Stimulated activated CD4-positive, alpha-beta T cell treated with anti-CD3 and anti-CD28 coated beads, Interleukin-2, amount 100 ng/mL, for 4 hours (primary cell): ENCODE measurements around the gene OR9A4.

Experiments
- DNase-seq: peaks from one replicate; pipeline ENCODE4 v3.0.0-alpha.2; 2020; ENCODE audit warnings: low read depth

The OR9A4 gene

GRCh38 chr7:141949021-141949420, 32.8 kb downstream of the OR9A4 start:
- DNase-seq = no peak

- DNase-seq = no peak
These were observed 33.3 kb downstream of the OR9A4 start for GRCh38 chr7:141949451-141949850.

GRCh38 chr7:141949911-141950310, 33.7 kb downstream of the OR9A4 start:
- DNase-seq = no peak

- DNase-seq = no peak
These were observed 34.6 kb downstream of the OR9A4 start for GRCh38 chr7:141950806-141951205.

GRCh38 chr7:141952461-141952860, 36.3 kb downstream of the OR9A4 start:
- DNase-seq = no peak

- no peak for DNase-seq
These were observed 38.1 kb downstream of the OR9A4 start for GRCh38 chr7:141954334-141954733.

- no peak for DNase-seq
These were observed 39.9 kb downstream of the OR9A4 start for GRCh38 chr7:141956084-141956483.

GRCh38 chr7:141960687-141961422, 44.7 kb downstream of the OR9A4 start:
- no peak for DNase-seq
